Spleen (tissue), 11 donors: ENCODE measurements around the gene ACP7. TPM values are rescaled to one million over a fixed set of nuclear protein-coding genes. Genes with fewer than 3 reads are reported as not detected.

Source experiments
- DNase-seq: peaks from one replicate; pipeline ENCODE4 v3.0.0-alpha.2; 2020
- H3K27ac ChIP-seq, 8 donors: fragments of 200-600 bp; sonication (generic) in 7 of 8; 1 replicate in 4 of 8; 2 replicates in 4 of 8; pipeline versions ENCODE4 v1.5.0 to v1.8.0; 2016 to 2021; ENCODE audit warnings: inconsistent platforms in 4 of 8, mild to moderate bottlenecking in 4 of 8, moderate library complexity in 1 of 8
- H3K27me3 ChIP-seq, 7 donors: fragments of 200-600 bp; sonication (generic) in 6 of 7; replicated peaks in 1 of 7; 1 replicate in 4 of 7; 2 replicates in 3 of 7; pipeline versions ENCODE4 v1.5.0 to v1.8.0; 2016 to 2021; ENCODE audit warnings: inconsistent platforms in 3 of 7, mild to moderate bottlenecking in 1 of 7
- H3K36me3 ChIP-seq, 6 donors: fragments of 200-600 bp; sonication (generic) in 5 of 6; 1 replicate in 4 of 6; 2 replicates in 2 of 6; pipeline versions ENCODE4 v1.5.0 to v1.8.0; 2016 to 2021; ENCODE audit warnings: inconsistent platforms in 2 of 6
- H3K4me1 ChIP-seq, 6 donors: fragments of 200-600 bp; sonication (generic) in 5 of 6; 1 replicate in 3 of 6; 2 replicates in 3 of 6; pipeline versions ENCODE4 v1.5.0 to v1.8.0; 2016 to 2021; ENCODE audit warnings: inconsistent platforms in 3 of 6
- H3K4me3 ChIP-seq, 8 donors: fragments of 200-600 bp; sonication (generic) in 7 of 8; 1 replicate in 4 of 8; 2 replicates in 4 of 8; pipeline versions ENCODE4 v1.5.0 to v1.8.0; 2016 to 2021; ENCODE audit warnings: inconsistent platforms in 4 of 8, mild to moderate bottlenecking in 4 of 8, moderate library complexity in 2 of 8
- H3K9me3 ChIP-seq, 8 donors: fragments of 200-600 bp; sonication (generic) in 7 of 8; 1 replicate in 4 of 8; 2 replicates in 4 of 8; pipeline versions ENCODE4 v1.5.0 to v1.8.0; 2016 to 2021; ENCODE audit warnings: inconsistent platforms in 4 of 8
- CTCF ChIP-seq, 11 experiments: fragments of 200-600 bp in 7 of 11; fragments of 450-650 bp in 4 of 11; sonication (generic) in 4 of 11; IDR thresholded peaks in 8 of 11; conservative IDR thresholded peaks in 3 of 11; 1 replicate in 7 of 11; 2 replicates in 4 of 11; pipeline versions ENCODE4 v1.4.0 to v1.8.0; 2016 to 2021; ENCODE audit warnings: antibody characterized with exemption in 11 of 11, inconsistent platforms in 4 of 11, mild to moderate bottlenecking in 1 of 11
- POLR2A ChIP-seq, 3 donors: fragments of 450-650 bp; IDR thresholded peaks; one replicate each; pipeline ENCODE4 v1.5.1; 2017; ENCODE audit warnings: antibody characterized with exemption in 3 of 3, mild to moderate bottlenecking in 1 of 3
- POLR2AphosphoS5 ChIP-seq, 3 donors: sonication (generic); formaldehyde crosslinking; IDR thresholded peaks; one replicate each; pipeline ENCODE4 v1.5.1; 2017; ENCODE audit warnings: antibody characterized with exemption in 3 of 3
- WGBS, 5 donors: extraction: QIAGEN DNeasy Blood & Tissue Kit in 3 of 5; methylation state at CpG; one replicate each; pipeline versions ENCODE4 v1.1.5 to v1.1.7; 2013 to 2018; 5-methylcytosine and 5-hydroxymethylcytosine counted together
- intact Hi-C: fragments of 100-400 bp; cut with DNase I; formaldehyde crosslinking; loops from one replicate; pipeline ENCODE4 v1.15.0; 2023; ENCODE audit warnings: low total_unique reads
- polyA plus RNA-seq, 3 donors: library from polyadenylated mRNA; stranded (reverse); fragments of 200-250 nt; gene quantifications; one replicate each; pipeline ENCODE4 v1.2.1, GENCODE V29; 2013
- total RNA-seq, 7 donors: library from RNA; depleted of rRNA in 3 of 7; stranded (reverse); fragments of >200 nt in 3 of 7; fragmentation: NEBNext Ultra II Directional in 4 of 7; extraction: Animal tissue kit (Norgen Biotek cat#: 25700) in 4 of 7; gene quantifications; one replicate each; pipeline versions ENCODE4 v1.1.0 to v1.2.1, GENCODE V29; 2016 to 2021
- donor health status: healthy with polysubstance abuse.
- donor health status: DM: no; HTN: no; CAD: no; lungs with moderate emphysema.
- donor health status: DM: no; HTN: no; CAD: no.
- donor health status: Bipolar disorder and iron deficiency.
- donor health status: healthy.
- donor health status: DM: no; HTN: no; CAD: no.
- donor health status: DM: yes; HTN: yes; CAD: no.

Gene ACP7
- total and polyA plus RNA-seq, 10 donors: not detected

- H3K4me3 ChIP-seq: peak overlapping the region; percentile 79 to 99 (median 95)
- H3K9me3 ChIP-seq: no peaks in the 10 kb centered on the region
- TF ChIP-seq POLR2AphosphoS5 (IDR thresholded peaks at IDR 0.05) (no peak), POLR2A (IDR thresholded peaks at IDR 0.05) (no peak), CTCF (IDR thresholded peaks at IDR 0.05 in 8 of 11, conservative IDR thresholded peaks at IDR 0.05 in 3 of 11) (no peak)
- no peaks in the 10 kb centered on the region for H3K27me3 ChIP-seq
- intact Hi-C loops: loop anchor here (10.0 kb wide), 2 partner anchors 58 to 408 kb away; partner anchors contain the start of gene EID2B
- no peaks in the 10 kb centered on the region for H3K36me3 ChIP-seq
- WGBS, 5 donors: 45 to 61% (median 53%) methylated on average over 21 to 27 of the region's 27 CpGs
- H3K4me1 ChIP-seq: peaks cover 2 to 82% (median 60%) of the 10 kb centered on the region in 6 donors
- no peak for DNase-seq
- peak overlapping the region; percentile 49 to 93 (median 84) for H3K27ac ChIP-seq
These were observed 42.4 kb downstream of the ACP7 start for GRCh38 chr19:39126312-39127187.

GRCh38 chr19:39127812-39128515, 43.8 kb downstream of the ACP7 start:
- 67 to 76% (median 71%) methylated on average over 7 to 9 of the region's 9 CpGs for WGBS, 5 donors
- TF ChIP-seq POLR2A (IDR thresholded peaks at IDR 0.05): no peak
- TF ChIP-seq CTCF (IDR thresholded peaks at IDR 0.05 in 8 of 11, conservative IDR thresholded peaks at IDR 0.05 in 3 of 11): no peak
- no peak for TF ChIP-seq POLR2AphosphoS5 (IDR thresholded peaks at IDR 0.05)
- H3K27me3 ChIP-seq: no peaks in the 10 kb centered on the region
- intact Hi-C loops: loop anchor here (10.0 kb wide), 2 partner anchors 57 to 407 kb away; partner anchors contain the start of gene EID2B
- peak overlapping the region in 4 of 8 donors; percentile 48 to 93 (median 88) for H3K27ac ChIP-seq
- H3K4me1 ChIP-seq: peaks cover 9 to 88% (median 70%) of the 10 kb centered on the region in 6 donors
- no peaks in the 10 kb centered on the region for H3K9me3 ChIP-seq
- no peak for DNase-seq
- no peak overlapping the region for H3K4me3 ChIP-seq
- H3K36me3 ChIP-seq: no peaks in the 10 kb centered on the region

GRCh38 chr19:39128516-39129079, 44.4 kb downstream of the ACP7 start:
- peaks cover 12 to 94% (median 76%) of the 10 kb centered on the region in 6 donors for H3K4me1 ChIP-seq
- H3K36me3 ChIP-seq: no peaks in the 10 kb centered on the region
- 61 to 78% (median 71%) methylated on average over 6 of the region's 6 CpGs for WGBS, 5 donors
- intact Hi-C loops: loop anchor here (10.0 kb wide), 2 partner anchors 56 to 406 kb away; partner anchors contain the start of gene EID2B
- H3K27ac ChIP-seq: peak overlapping the region in 4 of 8 donors; percentile 5 to 93 (median 68)
- TF ChIP-seq POLR2A (IDR thresholded peaks at IDR 0.05): no peak
- no peak for TF ChIP-seq CTCF (IDR thresholded peaks at IDR 0.05 in 8 of 11, conservative IDR thresholded peaks at IDR 0.05 in 3 of 11)
- TF ChIP-seq POLR2AphosphoS5 (IDR thresholded peaks at IDR 0.05): no peak
- H3K27me3 ChIP-seq: no peaks in the 10 kb centered on the region
- H3K4me3 ChIP-seq: no peak overlapping the region
- H3K9me3 ChIP-seq: no peaks in the 10 kb centered on the region
- DNase-seq: no peak
